Left colon (tissue), 2 donors: ENCODE measurements around the gene LRFN2. TPM values are rescaled to one million over a fixed set of nuclear protein-coding genes. Genes with fewer than 3 reads are reported as not detected.

Source experiments
- ATAC-seq: fragments of 200-7000 bp; cut with Tn5 transposase; one replicate; pipeline ENCODE4 v1.9.1; 2020; ENCODE audit warnings: mild to moderate bottlenecking, moderate library complexity
- DNase-seq, 2 donors: peaks; one replicate each; pipeline ENCODE4 v3.0.0-alpha.2; 2020
- intact Hi-C, 2 donors: fragments of 100-400 bp; cut with DNase I in 1 of 2; cut with micrococcal nuclease in 1 of 2; formaldehyde crosslinking; loops; one replicate each; pipeline versions ENCODE4 v1.11.2 to v1.14.0; 2022; cut with DNase I, micrococcal nuclease
- total RNA-seq, 2 donors: library from RNA; stranded (reverse); fragmentation: NEBNext Ultra II Directional; extraction: Animal tissue kit (Norgen Biotek cat#: 25700); gene quantifications; one replicate each; pipeline ENCODE4 v1.2.1, GENCODE V29; 2021
- donor health status: DM: no; HTN: no; CAD: no.
- donor health status: DM: yes; HTN: yes; CAD: no.

The LRFN2 gene
- total RNA-seq, 2 donors from 2014 or later = 0.36 to 0.64 TPM

DNA sequence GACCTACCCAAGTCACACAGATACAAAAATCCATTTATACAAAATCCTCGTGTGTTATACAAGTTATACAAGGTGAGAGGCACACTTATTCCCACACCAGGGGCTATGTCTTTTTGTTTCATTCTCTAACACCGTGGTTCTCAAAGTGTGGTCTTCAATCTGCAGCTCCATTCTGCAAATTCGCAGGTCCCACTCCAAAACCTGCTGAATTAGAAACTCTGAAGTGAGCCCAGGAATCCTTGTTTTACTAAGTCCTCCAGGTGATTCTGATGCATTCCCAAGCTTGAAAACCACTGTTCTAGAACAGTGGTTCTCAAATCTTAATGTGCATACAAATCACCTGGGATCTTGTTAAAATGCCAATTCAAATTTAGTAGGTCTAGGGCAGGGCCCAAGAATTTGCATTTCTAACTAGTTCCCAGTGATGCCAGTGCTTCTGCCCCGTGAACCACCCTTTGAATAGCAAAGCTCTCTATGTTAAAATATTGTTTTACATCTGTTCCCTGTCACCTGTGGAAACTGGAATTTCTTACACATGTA lies 35.1 kb downstream of the LRFN2 start:
- DNase-seq (no peak), ATAC-seq (no peak)
- intact Hi-C loops = no loop called here

- peak; percentile 82 for ATAC-seq
- peak in 1 of 2 donors; percentile 32 for DNase-seq
- intact Hi-C loops = no loop called here
Observed at GRCh38 chr6:40550202-40551101, 36.7 kb downstream of the LRFN2 start.

DNA sequence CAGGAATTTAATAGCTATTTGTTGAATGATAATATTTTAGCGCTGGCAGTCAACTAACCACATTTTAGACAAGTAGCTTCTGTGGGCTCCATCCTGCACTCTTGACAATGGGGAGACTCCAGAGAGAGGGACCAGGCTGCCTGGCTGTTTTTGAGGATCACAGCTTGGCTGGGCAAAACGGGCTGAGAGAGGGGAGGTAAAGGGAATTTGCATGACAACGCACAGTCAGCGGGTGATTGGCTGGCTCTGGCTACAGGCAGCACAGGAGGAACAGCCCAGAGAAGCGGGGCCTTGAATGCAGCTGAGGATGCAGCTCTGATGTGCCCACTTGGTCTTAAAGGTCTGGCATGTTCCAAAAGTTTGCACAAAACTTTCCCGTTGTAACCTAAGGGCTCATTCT lies 41.2 kb downstream of the LRFN2 start:
- DNase-seq (no peak), ATAC-seq (no peak)

GRCh38 chr6:40543776-40544175 lies 43.4 kb downstream of the LRFN2 start:
- intact Hi-C loops = no loop called here
- DNase-seq (no peak), ATAC-seq (no peak)

More for the DNA sequence above, 41.2 kb downstream of the LRFN2 start:
- intact Hi-C loops = no loop called here

GRCh38 chr6:40543146-40543545 lies 44.0 kb downstream of the LRFN2 start:
- DNase-seq (no peak), ATAC-seq (no peak)
- intact Hi-C loops = no loop called here

DNA sequence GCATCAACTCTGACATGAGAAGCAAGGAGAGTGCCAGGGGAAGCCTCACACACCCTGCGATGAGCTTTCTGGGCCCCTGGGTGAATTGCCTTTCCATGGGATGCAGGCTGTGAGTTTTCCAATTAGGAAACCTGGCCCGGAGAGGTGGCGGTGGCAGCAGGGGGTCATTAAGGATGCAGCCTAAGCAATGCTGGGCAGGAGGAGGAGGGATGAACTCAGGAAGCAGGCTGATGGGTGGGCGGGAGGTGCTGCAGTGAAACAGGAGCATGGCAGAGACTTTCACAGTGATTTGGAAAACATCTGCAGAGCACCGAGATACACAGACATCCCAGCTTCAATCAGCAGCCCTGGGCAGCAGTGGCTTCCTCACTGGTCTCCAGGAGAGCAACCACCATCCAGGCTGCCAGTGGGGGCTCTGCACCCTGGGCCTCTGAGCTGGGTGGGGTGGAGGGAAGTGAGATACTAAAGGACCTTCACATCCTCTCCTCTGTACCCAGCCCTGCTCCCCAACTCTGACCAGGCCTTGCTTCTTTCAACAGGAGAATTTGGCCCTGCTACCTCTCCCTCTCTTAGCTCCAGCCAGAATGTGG lies 44.9 kb downstream of the LRFN2 start:
- ATAC-seq = no peak
- intact Hi-C loops = no loop called here
- no peak for DNase-seq

DNA sequence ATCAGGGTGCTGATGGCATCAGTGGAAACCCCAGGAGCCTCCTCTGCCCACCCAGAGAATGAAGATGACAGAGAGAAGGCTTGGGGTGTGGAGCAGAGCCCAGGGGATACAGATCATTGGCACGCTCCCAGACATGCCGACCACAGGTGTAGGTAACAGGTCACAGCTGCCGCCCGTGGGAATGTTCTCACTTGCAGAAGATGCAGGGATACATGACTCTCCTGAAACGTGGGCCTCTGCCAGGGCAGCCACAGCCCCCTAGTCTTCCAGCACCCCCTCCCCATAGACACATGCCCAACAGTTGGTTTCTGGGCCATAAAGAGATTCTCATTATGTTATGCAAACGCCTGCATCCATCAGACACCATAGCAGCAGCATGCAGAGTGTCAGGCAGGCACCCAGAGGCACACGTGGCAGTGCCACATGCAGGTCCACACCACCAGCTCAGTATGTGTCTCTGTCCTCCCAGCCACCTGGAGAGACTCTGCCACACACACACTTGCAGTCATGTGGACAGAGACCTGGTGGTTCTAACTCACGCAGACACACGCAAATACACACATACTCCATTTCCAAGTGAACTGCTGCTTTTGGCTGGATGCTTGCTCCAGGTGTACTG lies 45.5 kb downstream of the LRFN2 start:
- intact Hi-C loops = no loop called here
- ATAC-seq (no peak), DNase-seq (no peak)

DNA sequence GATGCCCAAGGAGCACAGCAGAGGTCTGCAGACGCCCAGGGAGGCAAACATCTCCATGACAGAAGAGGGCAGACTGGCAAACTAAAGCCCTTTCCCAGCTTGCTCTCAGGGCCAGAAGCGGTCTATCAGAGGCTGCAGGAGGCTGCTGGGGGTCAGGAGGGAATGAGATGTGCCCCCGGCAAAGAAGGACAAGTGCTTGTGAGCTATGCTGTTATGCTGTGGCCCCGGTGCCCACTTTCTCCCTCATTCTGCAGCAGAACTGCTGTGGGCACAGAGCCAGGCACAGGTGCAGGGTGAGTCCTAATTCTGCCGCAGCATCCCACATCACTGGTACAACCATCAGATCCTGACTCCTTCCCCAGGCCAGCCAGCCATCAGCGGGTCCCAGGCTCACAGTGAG lies 46.4 kb downstream of the LRFN2 start:
- DNase-seq (no peak), ATAC-seq (no peak)
- intact Hi-C loops = no loop called here

DNA sequence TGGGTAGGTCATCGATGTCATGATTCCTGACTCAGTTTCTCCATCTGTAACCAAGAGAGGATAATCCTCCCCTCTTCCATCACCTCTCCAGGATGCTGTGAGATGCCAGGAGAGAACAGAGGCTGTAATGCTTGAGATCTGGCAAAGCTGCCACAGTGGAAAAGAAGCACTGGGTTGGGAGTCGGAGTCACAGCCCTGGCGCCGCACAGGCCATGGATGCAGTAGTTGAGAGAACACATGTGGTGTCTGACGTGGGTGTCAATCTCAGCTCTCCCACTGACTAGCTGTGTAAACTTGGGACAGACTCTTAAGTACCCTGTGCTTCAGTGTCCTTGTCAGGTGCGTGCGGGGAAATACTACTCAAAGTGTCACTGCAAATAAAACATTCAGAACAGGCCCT lies 47.3 kb downstream of the LRFN2 start:
- no peak for DNase-seq
- intact Hi-C loops = no loop called here
- ATAC-seq = no peak

GRCh38 chr6:40538556-40538955 lies 48.6 kb downstream of the LRFN2 start:
- ATAC-seq (no peak), DNase-seq (no peak)
- intact Hi-C loops = no loop called here

DNA sequence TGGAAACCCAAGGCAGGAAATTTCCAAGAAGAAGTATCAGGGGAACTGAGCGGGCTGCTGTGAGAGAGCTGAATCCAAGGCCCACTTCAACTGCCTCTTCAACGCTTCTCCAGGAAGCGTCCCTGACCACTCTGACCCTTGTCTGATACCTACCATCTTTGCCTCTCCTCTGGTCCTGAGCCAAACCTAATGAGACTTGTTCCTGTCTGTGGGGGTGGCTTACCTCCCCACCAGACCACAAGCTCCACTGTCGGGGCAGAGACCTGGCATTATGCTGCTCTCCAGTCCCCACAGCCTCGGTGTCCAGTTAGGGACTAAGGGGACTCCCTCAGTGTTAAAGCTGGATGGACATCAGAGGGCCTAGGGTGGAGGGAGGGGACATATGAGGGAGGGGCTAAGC lies 49.7 kb downstream of the LRFN2 start:
- intact Hi-C loops = no loop called here
- DNase-seq = no peak
- ATAC-seq = no peak

- ATAC-seq = no peak
- no peak for DNase-seq
- intact Hi-C loops = no loop called here
Observed at GRCh38 chr6:40536442-40536841, 50.7 kb downstream of the LRFN2 start.

DNA sequence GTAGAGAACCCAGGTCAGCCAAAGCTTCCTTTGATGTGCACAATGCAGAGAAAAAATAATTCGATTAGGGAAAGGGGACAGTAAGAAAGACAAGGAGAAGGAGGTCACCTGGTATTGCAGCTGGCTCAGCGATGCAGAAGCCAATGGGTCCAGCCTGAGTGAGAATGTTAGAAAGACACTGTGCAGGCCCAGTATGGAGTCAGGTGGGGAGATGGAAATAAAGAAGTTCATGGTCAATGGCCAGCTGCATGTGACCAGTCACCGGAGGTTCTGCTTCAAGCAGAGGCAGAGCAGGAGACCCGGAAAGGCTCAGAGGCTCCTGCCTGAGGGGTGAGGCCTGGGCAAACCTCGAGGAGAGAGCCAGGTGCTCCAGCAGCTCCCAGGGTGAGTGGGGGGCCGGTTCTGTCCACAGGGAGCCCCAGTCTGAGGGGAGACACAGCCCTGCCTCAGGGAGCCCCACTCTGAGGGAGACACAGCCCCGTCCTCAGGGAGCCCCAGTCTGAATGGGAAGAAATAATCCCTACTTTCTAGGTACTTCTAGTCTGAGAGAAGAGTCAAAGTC lies 51.3 kb downstream of the LRFN2 start:
- ATAC-seq = no peak
- DNase-seq = no peak
- intact Hi-C loops = no loop called here

DNA sequence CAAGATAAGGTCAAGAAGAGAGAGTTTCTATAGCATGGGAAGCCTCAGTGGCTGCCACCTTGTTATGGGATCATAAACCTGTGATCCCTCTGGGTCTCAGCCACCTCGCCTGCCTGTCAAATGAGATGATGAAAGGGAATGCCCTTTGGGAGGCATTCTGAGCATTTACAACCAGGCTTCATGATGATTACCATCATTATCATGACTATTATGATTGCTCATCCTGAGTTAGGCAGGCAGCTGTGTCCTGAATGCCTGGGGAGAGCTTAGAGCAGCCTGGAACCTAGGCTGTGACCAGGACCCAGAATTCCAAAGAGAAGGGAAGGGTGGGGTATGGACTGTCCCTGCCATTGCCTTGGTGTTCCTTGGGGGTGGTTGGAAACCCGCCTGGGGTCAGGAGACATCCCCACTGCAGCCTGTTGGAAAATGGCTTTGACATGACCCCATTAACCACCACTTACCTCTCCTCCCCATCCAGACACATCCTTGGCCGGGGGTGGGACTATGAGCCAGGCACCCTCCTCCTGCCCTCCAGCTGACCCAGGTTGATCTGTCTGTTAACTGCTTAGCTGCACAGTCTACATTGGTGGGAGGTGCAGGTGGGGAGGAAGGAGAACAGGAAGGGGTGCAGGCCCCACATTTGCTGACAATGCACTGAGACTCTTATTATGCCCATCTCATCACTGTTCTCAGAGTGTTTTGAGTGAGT lies 51.9 kb downstream of the LRFN2 start:
- ATAC-seq = no peak

GRCh38 chr6:40532349-40533000 lies 54.7 kb downstream of the LRFN2 start:
- ATAC-seq (no peak), DNase-seq (no peak)
- intact Hi-C loops = no loop called here

More for the DNA sequence above, 51.9 kb downstream of the LRFN2 start:
- intact Hi-C loops = no loop called here
- no peak for DNase-seq

DNA sequence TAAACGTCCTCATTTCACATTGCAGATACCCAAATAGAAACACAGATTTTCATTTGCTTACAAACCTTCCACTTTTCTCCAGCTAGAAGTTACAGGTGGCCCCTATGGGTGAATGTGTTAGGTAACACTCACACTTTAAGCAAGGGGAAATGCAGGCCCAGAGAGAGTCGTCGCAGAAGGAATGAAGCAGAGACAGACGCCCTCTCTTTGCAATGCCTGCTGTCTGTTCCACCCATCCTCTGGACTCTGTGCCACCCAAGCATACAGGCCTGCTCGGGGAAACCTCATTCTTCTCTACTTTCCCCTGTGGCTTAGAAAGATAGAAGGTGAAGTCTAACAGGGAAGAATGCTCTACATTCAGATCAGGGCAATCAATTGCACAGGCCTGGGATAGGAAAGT lies 57.2 kb downstream of the LRFN2 start:
- DNase-seq (no peak), ATAC-seq (no peak)
- intact Hi-C loops = no loop called here

GRCh38 chr6:40529040-40529439 lies 58.1 kb downstream of the LRFN2 start:
- DNase-seq (no peak), ATAC-seq (no peak)
- intact Hi-C loops = no loop called here

DNA sequence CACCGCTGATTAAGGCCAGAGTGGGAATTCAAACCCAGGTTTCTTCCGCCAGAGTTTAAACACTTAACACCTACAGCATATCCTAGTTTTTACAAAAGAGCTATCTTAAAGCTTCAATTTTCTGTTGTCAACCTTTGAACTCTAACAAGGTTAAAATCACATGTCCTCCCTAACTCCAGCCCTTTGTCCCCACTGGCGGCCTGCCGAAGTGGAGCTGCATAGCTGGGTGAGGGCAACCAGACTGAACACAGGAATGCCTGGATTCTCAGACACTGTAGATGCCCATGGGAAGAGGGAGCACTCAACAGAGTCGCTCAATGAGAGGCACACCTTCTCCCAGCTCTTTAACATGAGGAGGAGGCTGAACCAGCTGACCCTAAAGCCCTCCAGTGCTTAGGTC lies 59.1 kb downstream of the LRFN2 start:
- DNase-seq (no peak), ATAC-seq (no peak)
- intact Hi-C loops = no loop called here
